Nephron progenitor cell (in vitro differentiated cells): ENCODE measurements around the gene OTX1.
"Not testable (repeated sequence)": the region's sequence is repeated elsewhere in the genome, so short reads cannot be mapped to it uniquely, and the experiment has no call there.

Source experiments
- DNase-seq: peaks from one replicate; pipeline ENCODE4 v3.0.0; 2021
- H3K27ac Mint-ChIP-seq: 2 replicates; pipeline ENCODE4 v1.8.0; 2021; ENCODE audit warnings: mild to moderate bottlenecking, moderate library complexity, mixed read lengths
- H3K27me3 Mint-ChIP-seq: 2 replicates; pipeline ENCODE4 v1.8.0; 2021; ENCODE audit warnings: mild to moderate bottlenecking, low read depth, mixed read lengths; ENCODE audit not compliant: poor library complexity
- H3K36me3 Mint-ChIP-seq: 2 replicates; pipeline ENCODE4 v1.8.0; 2021; ENCODE audit warnings: low read depth, mixed read lengths
- H3K4me1 Mint-ChIP-seq: 2 replicates; pipeline ENCODE4 v1.8.0; 2021; ENCODE audit warnings: mixed read lengths
- H3K4me3 Mint-ChIP-seq: 2 replicates; pipeline ENCODE4 v1.8.0; 2021; ENCODE audit warnings: mild to moderate bottlenecking, moderate library complexity, mixed read lengths
- H3K9me3 Mint-ChIP-seq: 2 replicates; pipeline ENCODE4 v1.8.0; 2021; ENCODE audit warnings: mild to moderate bottlenecking, moderate library complexity, mixed read lengths
- TF ChIP-seq, protein P1 (sequence below): fragments of 200-600 bp; sonication (generic); IDR thresholded peaks from 2 replicates; pipeline ENCODE4 v1.5.0; 2021; ENCODE audit warnings: antibody characterized with exemption

Gene OTX1

GRCh38 chr2:63009490-63009889, 41.1 kb upstream of the OTX1 start:
- Mint-ChIP-seq H3K36me3 (peaks cover 7% of the 10 kb centered on the region), H3K4me3 (no peak overlapping the region), H3K27me3 (no peaks in the 10 kb centered on the region), H3K9me3 (no peaks in the 10 kb centered on the region), H3K4me1 (no peaks in the 10 kb centered on the region), H3K27ac (no peak overlapping the region)
- TF ChIP-seq, protein P1, sequence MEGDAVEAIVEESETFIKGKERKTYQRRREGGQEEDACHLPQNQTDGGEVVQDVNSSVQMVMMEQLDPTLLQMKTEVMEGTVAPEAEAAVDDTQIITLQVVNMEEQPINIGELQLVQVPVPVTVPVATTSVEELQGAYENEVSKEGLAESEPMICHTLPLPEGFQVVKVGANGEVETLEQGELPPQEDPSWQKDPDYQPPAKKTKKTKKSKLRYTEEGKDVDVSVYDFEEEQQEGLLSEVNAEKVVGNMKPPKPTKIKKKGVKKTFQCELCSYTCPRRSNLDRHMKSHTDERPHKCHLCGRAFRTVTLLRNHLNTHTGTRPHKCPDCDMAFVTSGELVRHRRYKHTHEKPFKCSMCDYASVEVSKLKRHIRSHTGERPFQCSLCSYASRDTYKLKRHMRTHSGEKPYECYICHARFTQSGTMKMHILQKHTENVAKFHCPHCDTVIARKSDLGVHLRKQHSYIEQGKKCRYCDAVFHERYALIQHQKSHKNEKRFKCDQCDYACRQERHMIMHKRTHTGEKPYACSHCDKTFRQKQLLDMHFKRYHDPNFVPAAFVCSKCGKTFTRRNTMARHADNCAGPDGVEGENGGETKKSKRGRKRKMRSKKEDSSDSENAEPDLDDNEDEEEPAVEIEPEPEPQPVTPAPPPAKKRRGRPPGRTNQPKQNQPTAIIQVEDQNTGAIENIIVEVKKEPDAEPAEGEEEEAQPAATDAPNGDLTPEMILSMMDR: no peak
- no peak for DNase-seq

DNA sequence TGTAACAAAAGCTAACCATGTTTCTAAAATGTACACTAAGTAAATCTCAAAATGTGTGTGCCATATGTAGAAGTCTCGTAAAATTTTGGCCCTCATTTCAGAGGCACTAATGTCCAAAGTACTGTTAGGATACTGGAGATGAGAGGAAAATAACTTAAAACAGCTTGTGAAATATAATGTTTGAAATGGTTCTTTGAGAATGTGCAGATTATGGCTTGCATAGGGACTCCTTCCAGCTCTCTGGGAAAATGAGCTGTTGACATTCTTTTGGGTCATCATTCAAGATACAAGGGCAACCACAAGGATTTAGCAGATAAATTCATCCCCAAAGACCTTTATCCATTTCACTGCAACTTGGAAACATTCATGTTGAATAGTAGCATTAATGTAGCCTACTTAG, 38.1 kb upstream of the OTX1 start:
- TF ChIP-seq, protein P1: no peak
- DNase-seq: no peak
- H3K4me1 Mint-ChIP-seq: no peaks in the 10 kb centered on the region
- no peaks in the 10 kb centered on the region for H3K27me3 Mint-ChIP-seq
- H3K27ac Mint-ChIP-seq: no peak overlapping the region
- no peak overlapping the region for H3K4me3 Mint-ChIP-seq
- peaks cover 7% of the 10 kb centered on the region for H3K36me3 Mint-ChIP-seq
- H3K9me3 Mint-ChIP-seq: no peaks in the 10 kb centered on the region

DNA sequence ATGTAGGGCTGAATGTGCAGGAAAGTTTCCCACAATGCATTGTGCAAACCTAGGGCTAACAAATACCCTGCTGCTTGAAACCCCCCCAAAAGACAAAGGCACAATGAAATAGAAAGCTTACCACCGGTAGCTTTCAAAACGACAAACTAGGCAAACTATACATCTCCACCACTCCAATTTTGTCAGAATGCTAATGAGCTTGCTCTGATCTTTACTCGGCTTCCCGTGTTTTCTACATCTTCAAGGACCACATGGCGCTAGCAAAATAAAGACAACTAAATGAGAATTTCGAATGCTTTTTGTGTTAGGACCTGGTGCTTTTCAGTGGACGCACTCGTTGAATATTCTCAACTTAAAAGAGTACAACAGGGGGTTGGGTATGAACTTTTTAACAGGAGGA, 37.2 kb upstream of the OTX1 start:
- no peak overlapping the region for H3K4me3 Mint-ChIP-seq
- peak overlapping the region; percentile 38 for H3K27ac Mint-ChIP-seq
- TF ChIP-seq, protein P1: no peak
- H3K4me1 Mint-ChIP-seq: no peaks in the 10 kb centered on the region
- no peaks in the 10 kb centered on the region for H3K9me3 Mint-ChIP-seq
- peaks cover 7% of the 10 kb centered on the region for H3K36me3 Mint-ChIP-seq
- DNase-seq: no peak
- H3K27me3 Mint-ChIP-seq: no peaks in the 10 kb centered on the region

DNA sequence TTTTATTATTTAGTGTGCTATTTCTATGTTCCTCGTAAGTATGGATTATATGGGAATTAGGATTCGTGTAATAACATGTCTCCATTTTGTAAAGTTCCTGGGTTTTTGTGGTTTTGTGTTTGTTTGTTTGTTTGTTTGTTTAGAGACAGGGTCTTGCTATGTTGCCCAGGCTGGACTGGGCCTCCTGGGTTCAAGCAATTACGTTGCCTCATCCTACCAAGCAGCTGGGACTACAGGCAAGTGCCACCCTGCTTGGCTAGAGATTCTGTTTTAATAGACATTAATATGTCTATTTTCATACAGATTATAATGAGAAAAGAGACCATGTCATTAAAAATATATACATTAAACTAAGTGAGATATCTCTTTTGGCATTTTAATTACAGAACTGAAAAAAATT, 35.2 kb upstream of the OTX1 start:
- Mint-ChIP-seq H3K36me3 (peaks cover 7% of the 10 kb centered on the region), H3K4me3 (no peak overlapping the region), H3K27me3 (no peaks in the 10 kb centered on the region), H3K27ac (no peak overlapping the region), H3K4me1 (no peaks in the 10 kb centered on the region), H3K9me3 (no peaks in the 10 kb centered on the region)
- no peak for DNase-seq
- TF ChIP-seq, protein P1: no peak

DNA sequence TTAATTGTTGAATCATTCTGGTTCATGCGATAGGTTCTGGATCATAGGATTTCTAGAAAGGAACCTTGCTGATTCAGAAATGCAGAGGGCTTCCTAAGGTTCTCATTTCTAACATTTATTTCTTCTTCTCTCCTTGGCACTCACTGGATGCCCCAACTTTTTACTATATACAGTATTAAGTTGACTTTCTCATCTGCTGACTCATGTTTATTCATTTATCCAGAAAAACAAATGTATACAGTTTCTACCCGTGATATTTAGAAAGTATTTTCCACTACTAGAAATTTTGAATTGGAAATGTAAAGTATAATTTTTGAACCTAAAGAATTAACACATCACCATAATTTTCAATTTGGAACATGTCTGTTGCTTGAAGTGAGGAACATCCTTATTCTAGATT, 32.2 kb upstream of the OTX1 start:
- peaks cover 7% of the 10 kb centered on the region for H3K36me3 Mint-ChIP-seq
- no peaks in the 10 kb centered on the region for H3K9me3 Mint-ChIP-seq
- H3K4me1 Mint-ChIP-seq: no peaks in the 10 kb centered on the region
- no peak overlapping the region for H3K4me3 Mint-ChIP-seq
- H3K27ac Mint-ChIP-seq: no peak overlapping the region
- TF ChIP-seq, protein P1: no peak
- DNase-seq: no peak
- no peaks in the 10 kb centered on the region for H3K27me3 Mint-ChIP-seq

DNA sequence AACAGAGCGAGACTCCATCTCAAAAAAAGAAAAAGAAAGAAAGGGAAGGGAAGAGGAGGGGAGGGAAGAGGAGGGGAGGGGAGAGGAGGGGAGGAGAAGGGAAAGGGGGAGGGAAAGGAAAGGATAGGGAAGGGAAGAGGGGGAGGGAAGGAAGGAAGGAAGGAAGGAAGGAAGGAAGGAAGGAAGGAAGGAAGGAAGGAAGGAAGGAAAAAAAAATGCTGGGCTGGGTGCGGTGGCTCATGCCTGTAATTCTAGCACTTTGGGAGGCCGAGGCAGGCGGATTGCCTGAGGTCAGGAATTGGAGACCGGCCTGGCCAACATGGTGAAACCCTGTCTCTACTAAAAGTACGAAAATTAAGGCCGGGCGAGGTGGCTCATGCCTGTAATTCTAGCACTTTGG, 30.9 kb upstream of the OTX1 start:
- not testable (repeated sequence) for H3K27me3 Mint-ChIP-seq, H3K36me3 Mint-ChIP-seq, H3K4me1 Mint-ChIP-seq, H3K27ac Mint-ChIP-seq, H3K4me3 Mint-ChIP-seq, H3K9me3 Mint-ChIP-seq, DNase-seq
